SK-N-SH treated with all-trans-retinoic acid at 6 μM for 48 hours (cell line): ENCODE results near the gene LIMCH1.

Experiments used
- ESRRG ChIP-seq: fragments of 250-450 bp; sonication (Bioruptor Pico); IDR thresholded peaks from 2 replicates; pipeline ENCODE4 v1.6.1; 2021; ENCODE audit warnings: mild to moderate bottlenecking
- GLIS3 ChIP-seq: fragments of 250-450 bp; sonication (Bioruptor Pico); IDR thresholded peaks from 2 replicates; pipeline ENCODE4 v1.5.0; 2020; ENCODE audit warnings: mild to moderate bottlenecking, moderate library complexity
- ISL1 ChIP-seq: fragments of 250-450 bp; sonication (Bioruptor Pico); IDR thresholded peaks from 2 replicates; pipeline ENCODE4 v2.1.2; 2022; ENCODE audit warnings: mild to moderate bottlenecking, moderate library complexity
- OSR1 ChIP-seq: fragments of 250-450 bp; sonication (Bioruptor Pico); IDR thresholded peaks from 2 replicates; pipeline ENCODE4 v1.8.0; 2022; ENCODE audit warnings: moderate library complexity, mild to moderate bottlenecking, inconsistent platforms
- PPARA ChIP-seq: fragments of 250-450 bp; sonication (Bioruptor Pico); IDR thresholded peaks from 2 replicates; pipeline ENCODE4 v1.5.0; 2020; ENCODE audit warnings: mild to moderate bottlenecking, borderline replicate concordance
- SNAI2 ChIP-seq: fragments of 250-450 bp; sonication (Bioruptor Pico); IDR thresholded peaks from 2 replicates; pipeline ENCODE4 v1.5.0; 2020; ENCODE audit warnings: mild to moderate bottlenecking, moderate library complexity
- ZC3H10 ChIP-seq: fragments of 250-450 bp; sonication (Bioruptor Pico); IDR thresholded peaks from 2 replicates; pipeline ENCODE4 v1.5.1; 2021; ENCODE audit warnings: mild to moderate bottlenecking, moderate library complexity
- ZFP3 ChIP-seq: fragments of 250-450 bp; sonication (Bioruptor Pico); IDR thresholded peaks from 2 replicates; pipeline ENCODE4 v1.5.0; 2020; ENCODE audit warnings: mild to moderate bottlenecking, moderate library complexity
- ZFP30 ChIP-seq: fragments of 450-650 bp; formaldehyde crosslinking; IDR thresholded peaks from 2 replicates; pipeline ENCODE4 v1.5.0; 2022; ENCODE audit warnings: mild to moderate bottlenecking, moderate library complexity
- ZNF565 ChIP-seq: fragments of 450-650 bp; formaldehyde crosslinking; conservative IDR thresholded peaks from 2 replicates; pipeline ENCODE4 v1.5.0; 2020; ENCODE audit warnings: low read depth, mild to moderate bottlenecking, moderate library complexity
- ZNF8 ChIP-seq: fragments of 450-650 bp; formaldehyde crosslinking; IDR thresholded peaks from 2 replicates; pipeline ENCODE4 v1.5.0; 2020; ENCODE audit warnings: mild to moderate bottlenecking, moderate library complexity
- TF ChIP-seq, protein P1 (sequence below): fragments of 250-450 bp; sonication (Bioruptor Pico); IDR thresholded peaks from 2 replicates; pipeline ENCODE4 v1.5.1; 2020; ENCODE audit warnings: low read depth, mild to moderate bottlenecking, moderate library complexity

DNA sequence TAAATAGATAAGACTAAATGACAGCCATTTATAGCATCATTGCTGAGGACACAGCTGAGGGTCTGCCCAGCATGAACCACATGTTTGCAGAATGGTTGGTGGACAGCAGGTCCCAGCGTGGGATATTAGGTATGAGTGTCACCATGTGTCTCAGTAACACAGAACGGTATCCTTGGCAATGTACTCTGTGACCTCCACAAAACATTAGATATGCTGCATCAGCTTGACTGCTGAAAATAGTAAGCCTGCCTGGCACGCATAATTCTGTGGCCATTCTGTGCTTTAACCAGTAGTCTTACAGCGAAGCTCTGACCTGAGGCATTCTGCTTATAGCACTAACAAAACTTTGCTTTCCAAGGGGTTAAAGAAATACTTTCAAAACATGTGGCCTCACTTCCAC lies 32.0 kb downstream of the LIMCH1 start:
- TF ChIP-seq ZNF8 (CRISPR knock-in tag): no peak
- TF ChIP-seq ZNF565 (CRISPR knock-in tag): no peak
- no peak for TF ChIP-seq ESRRG (CRISPR knock-in tag)
- TF ChIP-seq GLIS3 (CRISPR knock-in tag): no peak
- no peak for TF ChIP-seq ZFP3 (CRISPR knock-in tag)
- no peak for TF ChIP-seq ZFP30 (CRISPR knock-in tag)
- no peak for TF ChIP-seq ZC3H10
- no peak for TF ChIP-seq ISL1 (CRISPR knock-in tag)
- no peak for TF ChIP-seq OSR1 (CRISPR knock-in tag)
- TF ChIP-seq, protein P1, sequence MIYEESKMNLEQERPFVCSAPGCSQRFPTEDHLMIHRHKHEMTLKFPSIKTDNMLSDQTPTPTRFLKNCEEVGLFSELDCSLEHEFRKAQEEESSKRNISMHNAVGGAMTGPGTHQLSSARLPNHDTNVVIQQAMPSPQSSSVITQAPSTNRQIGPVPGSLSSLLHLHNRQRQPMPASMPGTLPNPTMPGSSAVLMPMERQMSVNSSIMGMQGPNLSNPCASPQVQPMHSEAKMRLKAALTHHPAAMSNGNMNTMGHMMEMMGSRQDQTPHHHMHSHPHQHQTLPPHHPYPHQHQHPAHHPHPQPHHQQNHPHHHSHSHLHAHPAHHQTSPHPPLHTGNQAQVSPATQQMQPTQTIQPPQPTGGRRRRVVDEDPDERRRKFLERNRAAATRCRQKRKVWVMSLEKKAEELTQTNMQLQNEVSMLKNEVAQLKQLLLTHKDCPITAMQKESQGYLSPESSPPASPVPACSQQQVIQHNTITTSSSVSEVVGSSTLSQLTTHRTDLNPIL (CRISPR knock-in tag): no peak
- TF ChIP-seq SNAI2 (CRISPR knock-in tag): no peak
- TF ChIP-seq PPARA (CRISPR knock-in tag): no peak
